GM21515 (cell line): ENCODE data around the gene NPAS3.

ENCODE experiments used
- ATAC-seq: cut with Tn5 transposase; IDR thresholded peaks from one replicate; pipeline ENCODE4 v1.9.1; 2021; ENCODE audit not compliant: unreplicated experiment

The NPAS3 gene

DNA sequence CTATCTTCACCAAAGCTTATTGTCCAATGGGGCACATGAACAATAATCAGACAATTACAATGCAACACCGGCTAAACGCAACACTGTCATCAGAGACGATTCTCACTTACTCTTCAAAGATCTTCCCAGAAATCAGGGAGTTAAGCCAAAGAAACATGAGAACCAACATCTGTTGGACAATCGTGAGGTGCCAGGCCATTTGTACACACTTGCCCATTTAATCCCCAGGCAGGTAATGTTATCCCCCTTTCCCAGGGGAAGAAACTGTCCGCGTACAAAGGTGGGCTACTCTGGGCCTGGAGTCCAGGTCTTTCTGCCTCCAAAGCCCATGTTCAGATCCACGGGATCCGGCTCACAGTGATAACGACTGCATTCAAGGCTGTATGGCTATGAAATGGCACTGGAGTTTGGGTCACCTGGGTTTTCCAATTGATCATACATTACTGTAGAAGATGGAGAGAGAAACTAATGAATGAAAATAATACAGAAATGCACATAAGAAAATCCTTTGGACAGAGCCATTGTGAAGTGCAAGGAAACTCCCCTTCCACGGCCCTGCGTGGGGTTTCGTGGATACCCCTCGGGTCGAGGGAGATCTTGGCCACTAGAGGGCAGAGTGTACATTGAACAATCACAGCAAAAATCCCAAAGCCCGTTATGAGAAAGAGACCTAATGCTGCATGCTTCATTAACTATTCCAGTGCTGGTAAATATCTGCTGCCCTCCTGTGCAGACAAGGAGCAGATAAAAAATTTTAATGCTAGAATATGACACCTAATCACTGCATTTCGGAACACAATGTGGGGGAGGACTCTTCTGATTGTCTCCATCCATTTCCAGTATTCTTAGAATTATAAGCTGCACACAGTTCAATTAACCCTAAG lies 900.8 kb downstream of the NPAS3 start:
- ATAC-seq, result no peak

DNA sequence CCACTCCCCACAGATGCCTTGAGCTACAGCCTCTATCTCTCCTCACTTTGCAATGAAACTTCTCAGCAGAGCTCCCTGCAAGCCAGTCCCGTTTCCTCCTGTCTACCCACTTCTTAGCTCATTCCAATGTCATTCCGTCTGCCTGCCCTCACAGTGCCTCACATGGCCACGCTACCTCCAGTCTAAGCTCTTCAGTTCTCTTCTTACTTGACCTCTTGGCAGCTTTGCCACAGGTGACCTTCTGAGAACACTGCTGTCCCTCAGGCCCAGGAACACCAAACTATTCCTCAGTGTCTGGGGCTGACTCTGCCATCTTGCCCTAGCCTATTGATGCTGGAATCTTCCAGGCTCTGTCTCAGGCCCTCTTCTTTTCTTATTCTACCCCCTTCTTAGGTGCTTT lies 902.1 kb downstream of the NPAS3 start:
- ATAC-seq, result no peak

DNA sequence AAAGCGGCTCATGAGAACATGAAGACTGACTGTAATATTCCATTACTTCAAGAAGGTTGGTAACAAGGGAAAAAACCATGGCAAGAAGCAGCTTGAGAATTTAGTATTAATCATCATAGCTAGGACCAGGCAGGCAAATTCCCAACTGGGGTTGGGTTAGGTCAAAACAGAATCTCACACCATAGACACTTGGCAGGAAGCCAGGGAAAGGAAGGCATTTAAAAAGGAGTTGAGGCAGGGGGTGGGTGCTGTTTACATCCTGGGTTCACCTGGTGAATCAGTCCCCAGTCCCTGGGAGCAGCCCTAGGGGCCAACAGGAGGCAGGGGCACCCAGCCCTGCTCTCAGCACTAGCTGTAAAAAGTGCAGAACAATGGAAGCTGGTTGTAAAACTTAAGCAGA lies 903.6 kb downstream of the NPAS3 start:
- no peak for ATAC-seq

DNA sequence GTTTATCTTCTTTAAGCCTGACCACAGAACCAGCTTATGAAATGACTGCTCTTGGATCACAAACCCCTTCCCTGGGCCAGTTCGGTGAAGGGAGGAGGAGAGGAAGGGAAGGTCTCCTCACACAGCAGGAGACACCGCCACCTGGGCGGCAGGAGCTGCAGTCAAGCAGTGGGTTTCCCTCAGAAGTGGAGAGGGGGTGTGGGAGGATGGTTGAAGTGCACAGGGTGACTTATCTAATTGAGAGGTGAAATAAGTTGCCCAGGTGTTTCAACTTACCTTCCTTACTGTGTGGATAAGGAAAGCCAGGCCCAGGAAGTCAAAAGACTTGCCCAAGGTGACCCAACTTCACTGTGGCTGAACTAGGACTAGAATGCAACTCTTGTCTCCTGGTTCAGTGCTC lies 905.4 kb downstream of the NPAS3 start:
- no peak for ATAC-seq

DNA sequence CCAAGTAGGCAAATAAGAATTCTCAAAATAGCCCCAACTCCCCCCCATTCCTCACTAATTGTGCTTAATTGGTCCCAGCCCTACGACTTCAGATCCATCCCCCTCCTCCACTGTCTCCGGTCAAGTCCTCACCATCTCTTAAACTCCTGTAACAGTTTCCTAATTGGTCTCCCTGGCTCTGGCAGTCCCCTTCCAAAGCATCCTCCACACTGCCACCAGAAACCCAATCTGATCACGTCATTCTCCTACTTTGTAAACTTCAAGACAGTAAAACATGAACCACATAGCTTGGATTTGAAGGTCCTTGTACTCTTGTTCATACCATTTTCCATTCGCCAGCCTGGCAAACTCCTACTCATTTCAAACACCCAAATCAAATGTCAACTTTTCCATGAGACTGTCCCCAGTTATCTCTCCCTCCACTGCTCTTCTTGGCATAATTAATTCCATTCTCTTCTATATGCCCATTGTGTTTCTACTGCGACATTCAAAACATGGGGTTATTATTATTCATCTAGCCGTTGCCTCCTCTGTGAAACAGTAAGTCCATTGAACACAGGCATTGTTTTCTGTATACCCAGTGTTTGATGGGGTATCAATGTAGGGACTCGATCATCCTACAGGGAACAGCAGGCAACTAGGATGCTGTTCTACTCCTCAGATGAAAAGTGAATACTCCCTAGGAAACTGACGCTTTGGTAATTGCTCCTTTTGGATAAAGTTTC lies 907.6 kb downstream of the NPAS3 start:
- ATAC-seq, result no peak

DNA sequence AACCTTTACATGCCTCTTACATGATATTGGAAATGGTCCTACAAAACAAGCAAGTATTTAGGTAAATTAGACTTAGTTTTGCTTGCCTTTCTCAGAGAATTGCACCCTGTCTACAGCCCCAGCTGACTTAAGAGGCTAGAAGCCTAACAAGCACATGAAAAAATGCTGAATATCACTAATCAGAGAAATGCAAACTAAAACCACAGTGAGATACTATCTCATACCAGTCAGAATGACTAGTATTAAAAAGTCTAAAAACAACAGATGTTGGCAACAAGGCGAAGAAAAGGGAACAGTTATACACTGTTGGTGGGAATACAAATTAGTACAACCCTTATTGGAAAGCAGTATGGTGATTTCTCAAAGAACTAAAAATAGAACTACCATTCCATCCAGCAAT lies 908.4 kb downstream of the NPAS3 start:
- no peak for ATAC-seq

DNA sequence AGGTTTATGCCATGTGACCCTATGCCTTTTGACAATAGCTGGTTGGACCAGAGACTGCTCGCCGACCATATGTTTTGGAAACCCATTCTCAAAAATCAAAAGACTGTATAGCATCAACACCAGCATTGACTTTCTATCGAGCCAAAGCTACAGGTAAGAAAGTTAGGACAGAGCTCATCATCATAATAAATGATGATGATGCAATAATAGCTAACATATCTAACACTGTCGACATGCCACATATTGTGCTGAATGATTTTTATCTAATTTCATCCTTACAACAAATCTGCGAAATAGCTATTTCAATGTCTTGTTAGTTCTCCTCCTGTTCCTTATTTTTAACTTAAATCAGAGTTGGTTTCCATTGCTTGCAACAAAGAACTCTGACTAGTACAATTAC lies 909.3 kb downstream of the NPAS3 start:
- ATAC-seq, result no peak

DNA sequence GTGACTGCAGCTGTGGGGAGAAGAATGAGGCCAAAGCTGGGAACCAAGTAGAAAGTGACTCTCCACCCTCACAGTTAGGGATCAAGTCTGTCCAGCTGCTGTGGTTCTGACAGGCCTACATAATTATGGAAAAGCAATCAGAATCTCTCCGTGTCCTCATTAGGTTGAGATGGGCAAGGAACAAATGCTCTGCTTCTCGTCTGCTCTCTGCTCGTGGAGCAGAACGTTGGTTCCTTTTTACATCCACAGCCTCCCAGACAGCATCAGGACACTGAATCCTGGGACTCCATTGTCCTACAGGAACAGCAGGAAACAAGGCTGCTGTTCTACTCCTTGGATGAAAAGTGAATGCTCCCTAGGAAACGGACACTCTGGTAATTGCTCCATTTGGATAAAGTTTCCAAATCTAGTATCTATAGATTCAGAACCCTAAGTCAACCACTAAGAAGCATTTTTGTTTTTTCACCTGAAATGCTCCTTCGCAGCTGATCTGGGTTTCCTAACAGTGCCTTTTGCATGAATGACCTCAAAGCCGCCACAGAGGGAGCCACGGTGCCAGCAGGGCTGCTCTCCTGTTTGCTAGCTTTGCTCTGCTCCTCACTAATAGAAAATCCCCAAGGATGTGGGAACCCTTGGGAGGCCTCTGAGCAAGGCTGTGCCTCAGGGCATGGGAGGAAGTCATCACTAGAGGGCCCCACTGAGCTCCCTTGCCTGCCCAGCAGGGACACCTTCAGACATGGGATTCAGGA lies 910.2 kb downstream of the NPAS3 start:
- ATAC-seq, result no peak

DNA sequence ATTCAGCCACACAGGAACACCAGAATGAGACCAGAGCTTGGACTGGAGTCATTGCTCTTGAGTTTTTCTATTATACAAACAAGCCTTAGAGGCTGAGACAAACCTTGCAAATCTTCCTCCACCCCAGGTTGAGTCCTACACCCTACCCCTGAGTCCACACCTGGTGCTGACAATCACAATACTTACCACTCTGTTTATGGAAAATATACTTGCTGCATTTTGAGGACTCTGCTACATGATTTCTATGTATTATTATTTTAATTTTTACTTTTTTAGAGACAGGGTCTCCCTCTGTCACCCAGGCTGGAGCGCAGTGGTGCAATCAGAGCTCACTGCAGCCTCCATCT lies 910.7 kb downstream of the NPAS3 start:
- ATAC-seq, result no peak

DNA sequence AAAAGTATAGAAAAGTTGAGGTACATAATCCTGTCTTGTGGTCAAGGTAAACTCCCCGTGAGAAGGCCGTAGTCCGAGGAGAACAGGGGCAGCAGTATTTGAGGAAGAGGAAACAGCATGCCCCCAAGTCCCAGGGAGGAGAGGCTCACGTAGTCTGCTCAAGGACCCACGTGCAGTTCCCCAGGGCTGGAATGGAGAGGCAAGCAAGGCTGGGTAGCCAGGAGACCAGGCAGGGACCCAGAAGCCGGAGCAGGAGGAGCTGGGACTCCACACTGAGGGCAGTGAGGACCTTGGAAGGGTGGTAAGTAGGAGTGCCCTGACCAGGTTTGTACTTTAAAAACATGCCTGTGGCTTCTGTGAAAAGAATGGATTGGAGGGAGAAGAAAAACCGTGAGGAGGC lies 912.1 kb downstream of the NPAS3 start:
- no peak for ATAC-seq

DNA sequence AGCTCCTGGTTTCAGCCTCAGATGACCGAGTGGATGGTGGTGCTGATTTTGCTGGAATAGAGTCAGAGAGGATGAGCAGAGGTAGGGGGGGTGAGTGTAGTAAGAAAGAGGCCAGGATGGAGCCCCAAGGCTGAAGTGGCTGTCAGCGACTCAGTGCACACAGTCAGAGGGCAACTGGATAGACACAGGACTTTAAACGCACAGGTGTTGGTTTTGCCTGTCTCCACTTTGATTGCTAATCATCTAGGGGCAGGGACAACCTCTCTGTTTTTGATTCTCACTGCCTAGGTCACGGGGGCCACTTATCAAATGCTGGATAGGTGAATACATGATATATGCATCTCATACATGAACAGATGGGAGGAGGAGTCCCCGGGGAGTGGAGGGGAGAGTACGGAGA lies 912.7 kb downstream of the NPAS3 start:
- no peak for ATAC-seq

DNA sequence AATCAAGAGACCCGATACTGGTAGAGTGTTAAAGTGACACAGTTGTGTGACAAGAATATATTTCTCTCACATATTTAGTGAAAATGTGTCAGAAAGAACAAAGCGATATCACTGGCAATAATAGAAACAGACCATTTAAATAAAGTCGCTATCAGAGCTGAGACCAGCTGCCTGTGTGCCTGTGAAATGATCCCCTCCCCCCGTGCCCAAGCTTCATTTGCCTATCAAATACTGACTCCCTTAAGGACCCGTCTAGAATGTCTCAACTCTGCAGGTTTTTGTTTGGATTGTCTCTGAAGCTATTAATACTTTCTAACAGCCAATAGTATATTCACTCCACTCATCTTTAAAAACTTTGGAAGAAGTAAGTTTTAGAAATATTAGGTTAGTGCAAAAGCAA lies 913.3 kb downstream of the NPAS3 start:
- ATAC-seq, result no peak
